Measurements from ENCODE around the gene ESR1.
"Not testable (repeated sequence)": the region's sequence is repeated elsewhere in the genome, so short reads cannot be mapped to it uniquely, and the experiment has no call there.

ESR1 gene

DNA sequence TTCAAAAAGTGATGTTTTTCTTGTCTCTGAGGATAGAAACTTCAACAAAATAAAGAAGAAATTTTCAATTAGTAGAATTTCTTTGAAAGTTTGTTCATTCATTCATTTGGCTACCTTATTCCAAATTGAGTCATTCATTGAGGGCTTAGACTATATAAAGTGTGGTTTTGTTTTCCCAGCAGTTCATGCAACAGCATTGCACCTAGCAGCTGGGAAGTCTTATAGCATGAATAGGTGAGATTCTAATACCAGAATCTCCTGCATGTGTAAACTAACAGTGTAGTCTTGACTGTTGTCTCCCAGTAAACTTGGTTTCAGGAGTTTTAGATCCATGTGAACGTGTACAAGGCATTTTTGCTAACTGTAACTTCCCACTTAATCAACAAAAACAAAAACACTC lies 7.1 kb downstream of the ESR1 start:
- no peak for DNase-seq

DNA sequence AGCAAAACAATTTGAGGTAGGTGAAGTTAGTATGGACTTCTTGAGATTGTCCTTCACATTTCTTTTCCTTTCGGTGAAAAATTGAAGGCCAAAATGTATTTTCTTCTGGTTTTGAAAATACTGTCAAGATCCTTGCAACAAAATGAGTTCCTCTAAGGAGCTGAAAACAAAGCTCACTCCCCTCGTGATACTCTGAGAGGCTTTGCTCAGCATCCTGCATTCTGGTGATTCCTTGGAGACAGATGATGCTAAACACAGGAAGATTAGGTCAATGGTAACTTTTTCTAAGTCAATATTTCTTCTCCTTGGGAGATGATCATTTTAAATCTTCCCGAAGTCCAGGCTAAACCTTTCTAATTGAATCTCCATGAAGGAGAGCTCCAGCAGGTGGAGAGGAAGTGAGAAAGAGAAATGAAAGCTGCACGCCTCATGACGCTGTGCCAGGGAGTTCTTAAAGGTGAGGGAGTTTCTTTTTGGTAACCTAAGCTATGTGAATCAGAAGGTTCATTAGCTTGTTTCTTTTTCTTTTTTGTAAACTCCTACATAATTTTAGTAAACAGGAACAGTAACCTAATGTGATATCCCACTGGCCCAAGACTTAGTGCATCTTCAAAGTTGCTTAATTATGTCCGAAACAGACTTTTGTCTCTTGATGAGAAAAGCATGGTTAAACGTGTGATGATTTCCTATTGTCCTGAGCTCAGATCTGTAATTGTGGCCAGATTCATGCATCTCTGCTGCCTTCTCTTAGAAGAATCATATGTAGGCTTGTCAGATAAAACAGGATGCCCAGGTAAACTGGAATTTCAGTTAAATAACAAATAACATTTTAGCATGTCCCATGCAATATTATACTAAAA lies 15.0 kb downstream of the ESR1 start:
- no peak for DNase-seq

DNA sequence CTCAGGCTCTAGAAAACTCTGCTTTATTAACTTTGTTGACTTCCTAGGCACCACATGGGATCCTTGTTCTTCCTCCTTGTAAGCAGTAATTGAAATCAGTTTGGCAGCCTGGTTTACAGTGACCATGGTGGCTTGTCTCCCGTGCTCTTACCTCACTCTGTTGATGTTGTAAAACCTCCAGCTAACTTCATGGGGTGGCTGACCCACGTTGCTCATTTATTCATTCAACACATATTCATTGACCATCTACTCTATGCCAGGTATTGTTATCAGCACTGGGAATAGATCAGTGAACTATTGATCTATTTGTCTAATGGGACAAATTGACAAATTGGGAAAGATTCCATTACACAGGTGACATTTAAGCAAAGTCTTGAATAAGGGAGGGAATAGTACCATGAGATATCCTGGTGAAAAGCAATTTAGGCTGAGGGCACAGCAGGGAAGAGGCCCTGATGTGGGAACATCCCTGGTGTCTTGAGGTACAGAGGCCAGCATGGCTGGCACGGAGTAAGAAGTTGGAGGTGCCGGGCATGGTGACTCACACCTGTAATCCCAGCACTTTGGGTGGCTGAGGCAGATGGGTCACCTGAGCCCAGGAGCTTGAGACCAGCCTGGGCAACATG lies 19.1 kb downstream of the ESR1 start:
- DNase-seq, result no peak

DNA sequence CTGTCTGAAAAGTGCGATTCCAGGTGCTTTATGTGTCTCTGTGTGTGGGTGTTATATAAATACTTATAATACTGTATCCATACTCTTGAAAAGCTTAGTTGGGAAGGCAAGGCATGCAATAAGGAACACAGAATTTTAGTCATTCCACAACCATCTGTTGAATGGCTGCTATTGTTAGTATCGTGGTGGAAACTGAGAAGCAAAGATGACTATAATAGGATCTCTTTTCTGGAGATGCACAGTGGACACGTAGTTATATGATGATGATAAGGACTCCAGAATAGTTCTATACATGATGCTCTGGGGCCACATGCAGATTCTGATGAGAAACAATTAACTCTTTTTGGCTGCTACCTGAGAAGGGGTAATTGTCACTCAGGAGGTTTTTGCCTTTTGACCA lies 25.2 kb downstream of the ESR1 start:
- no peak for DNase-seq

DNA sequence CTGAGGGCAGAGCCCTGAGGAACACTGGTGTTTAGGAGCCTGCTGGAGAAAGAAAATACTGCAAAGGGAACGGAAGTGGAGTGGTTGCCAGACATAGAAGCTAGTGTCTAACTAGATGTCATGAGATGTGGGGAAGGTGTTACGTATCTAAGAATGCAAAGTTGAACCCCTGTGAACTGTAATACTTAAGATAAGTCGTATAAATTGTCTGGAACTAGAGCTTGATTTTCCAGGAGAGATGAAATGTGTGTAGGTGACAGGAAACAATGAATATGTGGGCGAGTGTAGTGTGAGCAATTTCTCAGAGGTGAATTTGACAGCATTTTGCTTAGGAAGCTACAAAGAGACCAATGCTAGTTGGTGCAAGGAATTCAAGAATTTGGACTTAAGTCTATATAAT lies 27.9 kb downstream of the ESR1 start:
- no peak for DNase-seq

DNA sequence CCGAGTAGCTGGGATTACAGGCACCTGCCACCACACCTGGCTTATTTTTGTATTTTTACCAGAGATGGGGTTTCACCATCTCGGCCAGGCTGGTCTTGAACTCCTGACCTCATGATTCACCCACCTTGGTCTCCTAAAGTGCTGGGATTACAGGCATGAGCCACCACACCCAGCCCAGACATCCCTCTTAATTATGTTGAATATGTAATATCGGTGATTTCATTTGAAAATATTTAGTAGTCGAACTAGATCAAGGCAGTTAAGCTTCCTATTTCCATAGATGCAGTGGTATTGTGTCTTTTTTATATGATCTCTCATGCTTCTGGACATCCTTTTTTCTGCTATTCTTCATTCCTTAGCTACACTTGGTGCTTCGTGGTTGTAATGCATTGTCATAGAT lies 29.7 kb downstream of the ESR1 start:
- DNase-seq, result no peak

DNA sequence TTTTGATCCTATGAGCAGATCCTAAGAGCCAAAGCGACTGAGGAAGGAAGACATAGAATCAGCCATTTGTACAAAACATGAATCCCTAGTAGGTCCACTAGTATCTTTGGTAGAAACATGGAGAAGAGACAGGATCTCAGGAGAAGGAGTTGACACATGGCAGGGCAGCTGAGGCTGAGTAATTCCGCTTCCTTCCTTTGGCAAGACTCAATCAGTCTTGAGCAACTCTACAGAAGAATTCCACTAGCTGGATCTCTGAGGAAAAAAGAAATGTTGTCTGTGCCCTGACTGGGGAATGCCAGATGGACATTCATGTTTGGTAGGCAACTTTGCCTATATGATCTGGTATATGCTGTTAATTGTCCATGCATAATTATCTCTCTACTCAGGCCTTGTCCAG lies 35.3 kb downstream of the ESR1 start:
- no peak for DNase-seq

DNA sequence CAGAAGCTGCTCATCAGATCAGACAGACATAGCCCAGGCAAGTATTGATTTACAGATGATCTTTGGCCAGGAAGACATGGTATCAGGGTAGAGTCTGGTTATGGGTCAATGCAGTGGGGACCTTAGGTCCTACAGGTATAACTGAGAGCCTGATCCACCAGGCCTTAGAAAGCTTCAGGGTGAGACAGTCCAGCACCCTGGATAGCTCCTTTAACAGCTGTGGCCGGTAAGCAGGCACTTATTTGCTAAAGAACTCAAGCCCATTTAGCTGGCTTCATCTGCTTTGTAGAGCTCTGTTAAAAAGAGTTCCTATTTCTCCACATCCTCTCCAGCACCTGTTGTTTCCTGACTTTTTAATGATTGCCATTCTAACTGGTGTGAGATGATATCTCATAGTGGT lies 39.6 kb downstream of the ESR1 start:
- no peak for DNase-seq

DNA sequence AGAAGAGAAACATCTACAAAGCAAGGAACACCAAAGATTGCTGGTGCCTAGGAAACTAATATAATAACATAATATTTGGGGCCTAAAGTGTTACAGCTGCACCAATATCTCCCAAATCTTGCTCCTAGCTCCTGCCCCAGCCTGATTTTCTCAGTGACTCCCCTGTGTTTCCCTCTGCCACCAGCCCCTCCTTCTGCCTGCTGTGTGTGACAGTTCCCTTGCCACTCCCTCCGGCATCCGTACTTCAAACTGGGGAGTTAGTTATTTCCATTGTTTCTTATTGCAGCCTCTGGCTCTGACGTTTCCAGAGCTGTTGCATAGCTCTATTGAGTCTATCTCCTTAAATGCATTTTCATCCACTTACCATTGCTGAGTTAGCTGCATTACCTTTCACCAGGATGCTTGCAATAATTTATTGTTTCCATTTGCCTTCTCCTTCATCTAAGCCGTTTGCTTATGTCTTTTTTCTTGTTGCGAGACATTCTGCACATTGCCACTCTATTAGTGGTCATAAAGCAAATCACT lies 43.1 kb downstream of the ESR1 start:
- DNase-seq, result no peak

DNA sequence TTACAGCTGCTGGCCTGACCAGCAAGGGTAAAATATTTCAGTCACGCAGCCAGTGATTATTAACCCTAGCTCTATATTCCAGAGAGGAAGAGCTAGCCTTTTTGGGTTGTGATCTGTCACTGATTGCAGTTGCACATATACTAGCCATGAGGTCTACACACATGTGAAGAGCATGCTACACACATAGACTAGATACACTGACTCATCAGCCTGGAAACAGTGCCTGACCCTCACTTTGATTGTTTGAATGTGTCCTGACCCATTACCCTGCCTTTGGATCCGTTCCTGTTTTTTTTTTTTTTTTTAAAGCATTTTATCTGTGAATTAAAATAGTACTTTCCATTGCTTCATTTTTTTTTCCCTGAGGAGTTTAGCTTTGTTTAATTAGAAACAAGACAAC lies 50.8 kb downstream of the ESR1 start:
- DNase-seq, result no peak

DNA sequence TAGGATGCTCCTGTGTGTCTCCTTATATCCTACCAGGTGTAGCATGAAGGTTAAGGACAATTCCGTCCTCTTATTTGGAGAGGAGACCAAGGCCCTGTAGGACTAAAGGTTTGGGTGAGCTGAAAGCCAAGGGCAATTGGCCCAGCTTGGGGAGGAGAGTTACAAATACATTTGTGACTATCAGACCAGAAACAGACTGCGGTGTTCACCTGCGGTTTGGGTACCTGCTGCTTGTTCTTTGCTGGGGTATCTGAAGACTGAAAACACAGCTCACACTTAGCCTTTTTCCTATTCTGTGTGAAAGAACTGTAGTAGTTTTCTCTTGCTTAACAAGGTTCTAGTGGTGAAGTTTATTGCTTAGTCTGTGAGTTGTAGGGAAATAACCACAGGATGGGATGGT lies 55.0 kb downstream of the ESR1 start:
- no peak for DNase-seq

DNA sequence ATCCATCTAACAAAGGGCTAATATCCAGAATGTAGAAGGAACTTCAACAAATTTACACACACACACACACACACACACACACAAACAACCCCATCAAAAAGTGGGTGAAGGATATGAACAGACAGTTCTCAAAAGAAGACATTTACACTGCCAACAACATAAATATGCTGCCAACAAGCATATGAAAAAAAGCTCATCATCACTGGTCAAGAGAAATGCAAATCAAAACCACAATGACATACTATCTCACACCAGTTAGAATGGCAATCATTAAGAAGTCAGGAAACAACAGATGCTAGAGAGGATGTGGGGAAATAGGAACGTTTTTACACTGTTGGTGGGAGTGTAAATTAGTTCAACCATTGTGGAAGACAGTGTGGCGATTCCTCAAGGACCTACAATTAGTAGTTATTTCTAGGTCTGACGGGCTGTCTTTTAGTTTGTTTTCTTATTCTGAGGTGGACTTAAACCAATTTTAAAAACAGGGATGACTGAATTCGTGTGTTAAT lies 59.9 kb downstream of the ESR1 start:
- not testable (repeated sequence) for DNase-seq

DNA sequence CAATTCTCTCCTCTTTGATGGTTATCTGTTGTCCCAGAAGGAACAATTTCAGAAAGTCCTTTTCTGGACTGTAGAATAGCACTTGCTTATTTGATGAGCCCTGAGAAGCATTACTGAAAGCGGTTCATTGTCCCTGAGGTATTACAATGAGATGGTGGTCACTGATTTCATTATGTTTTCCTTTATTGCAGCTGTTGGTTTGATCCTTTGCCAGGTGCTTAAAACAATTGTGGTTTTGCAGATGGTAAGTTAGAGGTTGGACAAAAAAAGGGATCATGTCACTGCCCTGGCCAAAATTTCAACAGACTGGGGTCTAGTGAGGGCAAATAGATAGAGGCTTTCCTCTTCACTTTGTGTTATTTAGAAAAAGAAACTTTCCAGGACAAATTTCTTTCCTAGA lies 61.9 kb downstream of the ESR1 start:
- no peak for DNase-seq

DNA sequence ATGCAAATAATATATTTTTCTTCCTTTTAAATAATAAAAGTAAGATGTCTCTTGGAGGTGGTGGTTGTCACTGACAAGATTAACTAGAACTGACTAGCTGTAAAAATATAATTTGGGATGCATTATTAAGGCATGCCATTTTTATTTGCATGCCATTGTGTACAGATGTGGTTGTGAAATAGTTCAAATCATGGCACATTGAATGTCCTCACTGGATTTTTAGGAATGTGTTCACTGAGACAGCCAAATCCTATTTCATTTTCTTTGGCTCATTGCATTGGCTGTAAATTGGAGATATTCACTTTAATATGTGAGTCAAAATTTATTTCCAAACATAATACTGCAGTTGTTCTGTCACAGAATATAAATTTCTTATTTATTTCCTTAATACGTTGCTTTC lies 62.3 kb downstream of the ESR1 start:
- DNase-seq, result no peak

DNA sequence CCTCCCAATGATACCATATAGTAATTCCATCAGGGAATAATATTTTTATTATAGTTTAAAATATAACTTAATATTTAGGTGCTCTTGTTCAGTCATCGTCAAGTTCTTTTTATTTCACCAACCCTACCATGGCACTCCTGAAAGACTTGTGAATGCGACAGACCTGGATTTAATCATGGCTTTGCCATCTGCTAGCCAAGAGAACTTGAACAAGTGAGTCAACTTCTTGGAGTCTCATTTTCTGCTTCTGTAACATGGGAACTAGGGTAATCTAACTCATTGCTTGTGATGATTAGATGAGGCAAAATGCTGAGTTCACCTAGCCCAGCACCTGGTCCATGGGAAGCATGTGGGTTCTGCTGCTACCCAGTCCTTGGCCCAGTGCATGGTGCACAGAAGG lies 62.9 kb downstream of the ESR1 start:
- no peak for DNase-seq

DNA sequence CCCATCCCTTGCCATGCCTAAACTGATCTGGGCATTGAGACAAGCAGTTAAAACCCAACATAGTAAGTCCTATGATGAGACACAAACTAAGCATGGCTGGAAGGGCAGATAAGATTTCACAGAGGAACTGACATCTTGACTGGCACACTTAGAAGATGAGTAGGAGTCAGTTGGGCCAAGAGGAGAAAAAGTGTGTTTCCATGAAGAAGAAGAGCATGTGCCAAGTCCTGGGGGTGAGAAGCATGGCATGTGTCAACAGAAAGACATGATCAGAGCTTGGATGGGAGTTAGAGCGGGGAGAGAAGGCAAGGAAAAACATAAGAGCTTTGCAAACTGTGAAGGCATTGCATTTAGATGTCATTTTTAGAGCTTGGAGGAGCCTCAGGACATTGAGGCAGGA lies 68.0 kb downstream of the ESR1 start:
- no peak for DNase-seq

DNA sequence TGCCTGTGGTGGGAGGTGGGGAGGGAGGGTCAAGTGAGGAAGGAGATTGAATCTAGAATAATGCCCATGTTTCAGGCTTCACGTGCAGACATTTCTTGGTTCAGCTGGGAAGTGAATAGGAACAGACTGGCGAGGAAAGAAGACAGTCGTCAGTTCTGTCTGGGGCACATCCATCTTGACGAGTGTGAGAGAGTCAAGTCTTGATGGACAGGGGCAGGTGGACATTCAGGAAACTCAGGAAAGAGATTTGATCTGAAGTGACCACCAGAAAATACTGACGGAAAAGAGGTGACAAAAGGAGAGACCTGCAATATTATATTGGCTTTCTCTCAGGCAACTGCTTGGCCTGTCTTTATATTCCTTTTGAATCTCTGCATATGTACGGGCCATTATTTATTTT lies 68.6 kb downstream of the ESR1 start:
- no peak for DNase-seq

DNA sequence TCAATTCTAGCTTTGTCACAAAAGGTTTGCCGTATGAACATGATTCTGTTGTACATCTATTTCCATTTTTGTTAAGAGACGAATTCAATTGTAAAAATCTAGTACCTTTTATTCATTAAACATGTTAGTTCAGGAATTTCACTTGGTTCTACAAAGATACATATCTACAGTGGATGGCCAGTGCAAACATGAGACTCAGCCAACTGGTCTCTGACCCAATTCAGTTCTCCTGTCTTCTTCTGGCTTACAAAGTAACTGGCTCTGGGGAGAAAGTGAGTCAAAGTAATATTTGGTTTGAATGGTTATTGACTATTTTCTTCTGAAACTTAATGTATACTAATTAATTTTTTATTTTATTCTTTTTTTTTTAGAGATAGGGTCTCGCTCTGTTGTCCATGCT lies 70.0 kb downstream of the ESR1 start:
- DNase-seq, result no peak

DNA sequence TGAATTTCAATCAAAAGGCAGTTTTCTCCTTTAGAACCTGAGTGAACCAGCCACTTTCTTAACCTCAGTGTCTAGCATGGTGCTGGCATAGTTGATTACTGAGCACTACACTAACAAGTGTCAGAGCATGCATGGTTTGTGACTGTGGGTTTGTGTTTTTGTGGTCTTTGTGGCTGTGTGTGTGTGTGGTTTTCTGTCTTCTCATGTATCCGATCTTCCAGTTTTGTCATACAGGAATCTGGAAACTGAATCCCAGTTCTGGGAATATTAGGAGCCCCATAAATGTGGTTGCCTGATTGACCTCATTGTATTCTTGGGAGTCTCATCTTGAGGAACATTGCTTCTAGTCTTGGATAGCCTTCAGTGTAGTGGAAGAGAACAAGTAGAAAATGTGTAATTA lies 73.7 kb downstream of the ESR1 start:
- no peak for DNase-seq

DNA sequence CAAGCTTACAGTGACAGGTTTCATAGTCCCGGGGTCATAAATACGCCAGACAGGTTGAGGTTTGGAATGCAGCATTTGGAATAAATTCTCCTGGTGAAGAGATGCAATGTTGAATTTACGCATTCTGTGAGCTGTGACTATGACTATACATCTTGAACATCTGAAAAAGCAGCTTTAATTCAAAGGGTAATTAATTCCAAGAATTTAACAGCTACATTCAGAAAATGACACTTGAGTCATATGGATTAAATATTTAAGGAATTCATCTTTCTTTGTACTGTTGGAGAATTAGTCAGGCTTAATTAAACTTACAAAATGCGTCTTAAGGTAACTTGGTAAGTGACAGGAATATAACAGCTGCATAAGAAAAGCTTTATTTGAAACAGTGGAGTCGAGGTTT lies 74.7 kb downstream of the ESR1 start:
- no peak for DNase-seq

DNA sequence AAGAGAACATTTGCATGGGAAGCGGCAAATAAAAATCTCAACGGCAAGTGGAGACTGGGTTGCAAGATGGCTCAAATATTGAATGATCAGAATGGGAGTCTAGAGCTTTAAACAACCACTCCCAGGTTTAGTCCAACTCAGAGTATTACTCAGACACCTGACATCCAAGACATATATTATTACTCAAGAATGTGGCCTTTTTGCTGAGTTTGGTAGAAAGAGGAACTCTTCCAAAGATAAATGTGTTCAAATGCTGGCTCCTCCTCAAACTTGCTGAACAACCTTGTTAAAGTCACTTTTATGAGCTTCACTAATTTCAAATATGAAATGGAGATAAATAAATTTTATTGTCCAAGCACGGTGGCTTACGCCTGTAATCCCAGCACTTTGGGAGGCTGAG lies 77.8 kb downstream of the ESR1 start:
- no peak for DNase-seq

DNA sequence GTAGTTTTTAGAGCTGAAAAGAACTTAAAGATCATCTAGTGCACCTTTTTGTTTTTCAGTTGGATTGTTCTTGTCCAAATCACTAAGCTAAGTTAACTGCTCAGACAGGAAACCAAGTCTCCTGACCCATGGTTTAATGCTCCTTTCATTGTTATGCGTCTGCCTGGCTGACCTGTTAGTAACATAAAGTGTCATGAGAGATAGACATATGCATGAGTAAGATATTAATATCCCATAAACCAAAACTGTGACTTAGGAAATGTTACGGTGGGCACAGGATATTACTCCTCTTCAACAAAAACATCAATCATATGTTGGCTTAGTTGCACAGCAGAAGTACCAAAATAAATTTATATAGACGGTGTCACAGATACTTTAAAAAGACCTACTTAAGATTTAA lies 84.0 kb downstream of the ESR1 start:
- no peak for DNase-seq

DNA sequence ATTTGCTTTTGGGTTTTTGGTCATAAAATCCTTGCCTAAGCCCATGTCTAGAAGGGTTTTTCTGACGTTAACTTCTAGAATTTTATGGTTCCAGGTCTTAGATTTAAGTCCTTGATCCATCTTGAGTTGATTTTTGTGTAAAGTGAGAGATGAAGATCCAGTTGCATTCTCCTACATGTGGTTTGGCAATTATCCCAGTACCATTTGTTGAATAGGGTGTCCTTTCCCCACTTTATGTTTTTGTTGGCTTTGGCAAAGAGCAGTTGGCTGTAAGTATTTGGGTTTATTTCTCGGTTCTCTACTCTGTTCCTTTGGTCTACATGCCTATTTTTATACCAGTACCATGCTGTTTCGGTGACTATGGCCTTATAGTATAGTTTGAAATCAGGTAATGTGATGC lies 86.9 kb downstream of the ESR1 start:
- DNase-seq, result not testable (repeated sequence)

DNA sequence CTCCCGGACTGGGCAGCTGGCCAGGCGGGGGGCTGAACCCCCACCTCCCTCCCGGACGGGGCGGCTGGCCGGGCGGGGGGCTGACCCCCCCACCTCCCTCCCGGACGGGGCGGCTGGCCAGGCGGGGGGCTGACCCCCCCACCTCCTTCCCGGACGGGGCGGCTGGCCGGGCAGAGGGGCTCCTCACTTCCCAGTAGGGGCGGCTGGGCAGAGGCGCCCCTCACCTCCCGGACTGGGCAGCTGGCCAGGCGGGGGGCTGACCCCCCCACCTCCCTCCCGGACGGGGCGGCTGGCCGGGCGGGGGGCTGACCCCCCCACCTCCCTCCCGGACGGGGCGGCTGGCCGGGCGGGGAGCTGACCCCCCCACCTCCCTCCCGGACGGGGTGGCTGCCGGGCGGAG lies 91.7 kb downstream of the ESR1 start:
- not testable (repeated sequence) for DNase-seq

Data from NCI-H1436 treated with DMSO at 0.1 percent for 48 hours (cell line).